SK-N-MC (cell line): ENCODE data around the gene RIF1.
A peak's percentile ranks its signal among the peaks of the same experiment; 100 is the strongest.

Experiments
- DNase-seq: peaks from one replicate; pipeline ENCODE4 v3.0.0-alpha.2; 2011; ENCODE audit warnings: low read depth, low spot score
- H3K27ac ChIP-seq: fragments of 200-600 bp; sonication (generic); 2 replicates; pipeline ENCODE4 v1.5.1; 2016; ENCODE audit warnings: mixed run types
- H3K36me3 ChIP-seq: fragments of 200-600 bp; sonication (generic); 2 replicates; pipeline ENCODE4 v1.6.1; 2017; ENCODE audit warnings: antibody characterized with exemption, low read length, mixed read lengths; ENCODE audit not compliant: insufficient read depth
- H3K4me3 ChIP-seq: fragments of 200-600 bp; sonication (generic); 2 replicates; pipeline ENCODE4 v1.5.1; 2016
- H3K9ac ChIP-seq: fragments of 200-600 bp; sonication (generic); 2 replicates; pipeline ENCODE4 v1.8.0; 2017; ENCODE audit warnings: mixed run types, mixed read lengths; ENCODE audit not compliant: insufficient read length
- H3K9me3 ChIP-seq: fragments of 200-600 bp; sonication (generic); 2 replicates; pipeline ENCODE4 v1.6.1; 2017; ENCODE audit warnings: low read depth, mild to moderate bottlenecking, antibody characterized with exemption, low read length, moderate library complexity, mixed read lengths
- EZH2 ChIP-seq: fragments of 200-600 bp; sonication (generic); IDR thresholded peaks from one replicate; pipeline ENCODE4 v1.6.1; 2017; ENCODE audit warnings: antibody characterized with exemption
- FOXP2 ChIP-seq: optimal IDR thresholded peaks from 2 replicates; pipeline ENCODE3; 2011; ENCODE audit warnings: mild to moderate bottlenecking, moderate library complexity; ENCODE audit not compliant: insufficient read depth; ENCODE audit errors: extremely low read length, control extremely low read depth
- POLR2AphosphoS5 ChIP-seq: IDR thresholded peaks from 2 replicates; pipeline ENCODE4 v1.6.1; 2012; ENCODE audit warnings: mild to moderate bottlenecking, low read depth, low read length, borderline replicate concordance

RIF1 gene

DNA sequence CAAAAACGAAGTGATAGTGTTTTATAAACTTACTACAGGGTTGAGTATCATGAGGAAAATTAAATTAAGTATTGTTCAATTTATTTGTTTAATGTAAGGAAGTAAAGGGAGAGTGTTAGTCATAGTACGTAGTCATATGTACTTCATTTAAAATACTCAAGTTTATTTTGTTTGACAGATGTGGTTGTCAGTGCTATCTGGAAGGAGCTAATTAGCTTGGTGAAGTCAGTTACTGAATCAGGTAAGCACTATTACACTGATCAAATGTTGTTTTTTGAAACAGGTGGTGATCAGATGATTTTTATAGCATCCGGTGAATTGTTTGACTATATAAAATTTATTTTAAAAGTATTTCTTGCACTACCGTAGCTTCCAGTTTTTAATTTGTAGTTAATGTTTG lies 28.8 kb downstream of the RIF1 start:
- TF ChIP-seq EZH2 (no peak), POLR2AphosphoS5 (no peak), FOXP2 (no peak)
- Histone ChIP-seq H3K4me3 (no peak overlapping the region), H3K9ac (no peak overlapping the region), H3K36me3 (peaks cover 87% of the 10 kb centered on the region), H3K27ac (no peak overlapping the region), H3K9me3 (no peaks in the 10 kb centered on the region)
- no peak for DNase-seq

DNA sequence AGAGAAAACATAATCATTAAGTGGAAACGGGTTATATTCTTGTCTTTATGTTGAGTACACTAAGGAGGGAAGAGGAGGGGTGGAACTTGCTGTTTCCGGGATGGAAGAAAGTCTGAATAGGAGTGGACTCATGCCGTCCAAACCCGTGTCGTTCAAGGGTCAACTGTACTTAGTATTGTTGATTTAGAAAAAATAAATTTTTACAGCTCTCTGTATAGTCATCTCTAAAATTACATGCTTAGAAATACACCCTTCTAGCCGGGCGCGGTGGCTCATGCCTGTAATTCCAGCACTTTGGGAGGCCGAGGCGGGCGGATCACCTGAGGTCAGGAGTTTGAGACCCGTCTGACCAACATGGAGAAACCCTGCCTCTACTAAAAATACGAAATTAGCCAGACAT lies 29.4 kb downstream of the RIF1 start:
- peaks cover 87% of the 10 kb centered on the region for H3K36me3 ChIP-seq
- TF ChIP-seq FOXP2 (no peak), EZH2 (no peak), POLR2AphosphoS5 (no peak)
- H3K4me3 ChIP-seq: no peak overlapping the region
- no peak overlapping the region for H3K27ac ChIP-seq
- no peaks in the 10 kb centered on the region for H3K9me3 ChIP-seq
- H3K9ac ChIP-seq: no peak overlapping the region
- DNase-seq: no peak

DNA sequence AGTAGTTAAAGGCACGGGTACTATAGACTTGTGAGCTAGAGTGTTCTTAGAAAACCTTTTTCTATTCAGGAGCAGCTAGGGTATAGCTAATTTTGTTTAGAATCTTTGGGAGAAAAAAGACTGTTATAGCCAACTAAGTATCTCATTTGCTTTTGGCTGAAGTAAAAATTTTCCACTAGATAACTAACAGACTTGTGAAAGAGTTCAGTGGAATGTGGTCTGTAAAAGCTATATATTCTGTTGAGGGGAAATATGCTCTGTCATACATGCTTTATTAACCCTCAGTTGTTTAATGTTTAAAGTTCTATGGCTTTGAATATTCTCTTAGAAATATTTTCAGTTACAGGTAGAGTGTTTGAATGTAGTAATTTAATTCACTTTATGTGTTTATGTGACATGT lies 49.7 kb downstream of the RIF1 start:
- TF ChIP-seq FOXP2 (no peak), EZH2 (no peak), POLR2AphosphoS5 (no peak)
- DNase-seq: no peak
- Histone ChIP-seq H3K36me3 (peaks cover 96% of the 10 kb centered on the region), H3K27ac (no peak overlapping the region), H3K9ac (no peak overlapping the region), H3K9me3 (no peaks in the 10 kb centered on the region), H3K4me3 (no peak overlapping the region)

DNA sequence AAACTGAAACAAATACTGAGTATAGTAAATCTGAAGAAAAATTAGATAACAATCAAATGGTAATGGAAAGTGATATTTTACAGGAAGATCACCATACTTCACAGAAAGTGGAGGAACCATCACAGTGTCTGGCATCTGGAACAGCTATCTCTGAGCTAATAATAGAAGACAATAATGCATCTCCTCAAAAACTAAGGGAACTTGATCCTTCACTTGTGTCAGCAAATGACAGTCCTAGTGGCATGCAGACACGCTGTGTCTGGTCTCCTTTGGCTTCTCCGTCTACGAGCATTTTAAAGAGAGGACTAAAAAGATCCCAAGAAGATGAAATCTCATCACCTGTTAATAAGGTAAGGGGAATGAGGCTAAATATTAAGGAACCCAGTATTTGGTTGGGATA lies 56.1 kb downstream of the RIF1 start:
- no peak overlapping the region for H3K27ac ChIP-seq
- peaks cover 10% of the 10 kb centered on the region for H3K9me3 ChIP-seq
- peaks cover 99% of the 10 kb centered on the region for H3K36me3 ChIP-seq
- no peak for DNase-seq
- TF ChIP-seq POLR2AphosphoS5 (no peak), FOXP2 (no peak), EZH2 (no peak)
- H3K9ac ChIP-seq: no peak overlapping the region
- H3K4me3 ChIP-seq: no peak overlapping the region

DNA sequence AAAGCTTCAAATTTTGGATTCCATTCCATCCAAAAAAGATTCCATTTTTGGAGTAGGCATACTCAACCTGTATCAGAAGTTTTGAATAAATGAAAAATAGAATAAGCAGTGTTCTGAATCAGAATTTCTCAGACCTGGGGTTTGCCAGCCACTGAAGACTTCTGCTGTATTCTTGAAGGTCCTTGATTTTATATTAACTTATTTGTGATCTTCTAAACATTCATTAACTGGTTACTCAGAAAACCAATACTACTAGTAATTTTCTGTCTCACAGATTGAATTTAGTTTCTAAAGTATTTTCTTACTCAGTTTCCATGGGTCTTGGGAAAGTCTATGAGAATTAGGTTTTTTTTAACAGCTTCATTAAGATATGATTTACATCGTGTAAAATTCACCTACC lies 60.9 kb downstream of the RIF1 start:
- TF ChIP-seq FOXP2 (no peak), EZH2 (no peak), POLR2AphosphoS5 (no peak)
- DNase-seq: no peak
- H3K27ac ChIP-seq: no peak overlapping the region
- no peak overlapping the region for H3K9ac ChIP-seq
- no peak overlapping the region for H3K4me3 ChIP-seq
- peaks cover 21% of the 10 kb centered on the region for H3K9me3 ChIP-seq
- H3K36me3 ChIP-seq: peaks cover 93% of the 10 kb centered on the region

DNA sequence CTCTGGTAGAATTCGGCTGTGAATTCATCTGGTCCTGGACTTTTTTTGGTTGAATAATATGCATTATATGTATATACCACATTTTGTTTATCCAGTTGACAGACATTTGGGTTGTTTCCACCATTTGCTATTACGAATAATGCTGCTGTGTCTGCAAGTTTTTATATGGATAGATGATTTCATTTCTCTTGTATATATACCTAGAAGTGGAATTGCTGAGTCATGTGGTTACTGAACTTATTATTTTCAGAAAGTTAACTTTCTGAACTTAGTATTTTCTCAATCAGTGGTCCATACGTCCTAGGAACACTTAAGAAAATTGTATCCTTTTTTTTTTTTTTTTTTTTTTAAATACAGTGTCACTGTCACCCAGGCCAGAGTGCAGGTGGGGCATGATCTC lies 63.3 kb downstream of the RIF1 start:
- peak overlapping the region; percentile 96 for H3K27ac ChIP-seq

DNA sequence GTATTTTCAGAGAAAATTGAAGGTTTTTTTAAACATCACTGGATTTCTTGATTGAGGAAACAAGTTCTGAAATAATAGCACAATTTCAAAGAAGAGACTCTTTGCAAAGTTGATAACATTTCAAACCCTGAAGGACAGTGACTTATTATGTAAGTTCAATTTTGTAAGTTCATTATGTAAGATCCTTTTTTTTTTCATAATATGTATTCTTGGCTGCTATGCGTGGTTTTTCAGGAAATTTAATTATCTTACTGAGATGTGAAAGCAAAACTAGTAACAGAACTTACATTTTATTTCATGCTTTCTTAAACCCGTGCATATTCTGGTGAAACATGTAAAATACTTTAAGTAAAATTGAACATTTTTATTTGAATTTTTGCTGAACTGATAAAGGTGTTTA lies 65.4 kb downstream of the RIF1 start:
- H3K9ac ChIP-seq: peak overlapping the region; percentile 4
- no peak for TF ChIP-seq FOXP2
- TF ChIP-seq POLR2AphosphoS5: no peak
- no peak for TF ChIP-seq EZH2
- peaks cover 93% of the 10 kb centered on the region for H3K36me3 ChIP-seq
- peak overlapping the region; percentile 96 for H3K27ac ChIP-seq
- peaks cover 18% of the 10 kb centered on the region for H3K9me3 ChIP-seq
- peak; percentile 42 for DNase-seq
- peak overlapping the region; percentile 63 for H3K4me3 ChIP-seq

More for the DNA sequence above, 63.3 kb downstream of the RIF1 start:
- DNase-seq: no peak
- Histone ChIP-seq H3K36me3 (peaks cover 93% of the 10 kb centered on the region), H3K9me3 (peaks cover 21% of the 10 kb centered on the region), H3K9ac (no peak overlapping the region), H3K4me3 (no peak overlapping the region)
- TF ChIP-seq EZH2 (no peak), POLR2AphosphoS5 (no peak), FOXP2 (no peak)

DNA sequence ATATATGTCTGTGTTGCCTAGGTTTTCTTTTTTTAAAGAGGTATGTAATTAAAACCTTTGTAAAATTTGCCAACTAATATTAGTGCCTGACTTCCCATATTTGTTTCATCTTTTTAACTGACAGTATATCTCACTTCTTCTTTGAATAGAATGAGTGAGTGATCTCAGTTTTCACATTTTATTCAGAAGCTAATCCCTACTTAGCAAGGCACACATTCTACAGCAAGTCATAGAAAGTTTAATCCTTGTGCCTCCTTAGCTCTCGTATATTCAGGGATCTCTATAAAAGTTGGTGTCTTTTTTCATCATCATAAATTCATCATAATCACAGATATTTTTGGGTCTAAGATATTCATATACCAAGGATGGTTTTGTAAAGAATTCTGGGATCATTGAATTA lies 66.6 kb downstream of the RIF1 start:
- Histone ChIP-seq H3K27ac (peak overlapping the region; percentile 96), H3K9ac (no peak overlapping the region), H3K9me3 (peaks cover 8% of the 10 kb centered on the region; the same call in 1 of the 2 replicates), H3K36me3 (peaks cover 90% of the 10 kb centered on the region), H3K4me3 (peak overlapping the region; percentile 13)
- no peak for DNase-seq
- no peak for TF ChIP-seq EZH2
- no peak for TF ChIP-seq POLR2AphosphoS5
- TF ChIP-seq FOXP2: no peak

DNA sequence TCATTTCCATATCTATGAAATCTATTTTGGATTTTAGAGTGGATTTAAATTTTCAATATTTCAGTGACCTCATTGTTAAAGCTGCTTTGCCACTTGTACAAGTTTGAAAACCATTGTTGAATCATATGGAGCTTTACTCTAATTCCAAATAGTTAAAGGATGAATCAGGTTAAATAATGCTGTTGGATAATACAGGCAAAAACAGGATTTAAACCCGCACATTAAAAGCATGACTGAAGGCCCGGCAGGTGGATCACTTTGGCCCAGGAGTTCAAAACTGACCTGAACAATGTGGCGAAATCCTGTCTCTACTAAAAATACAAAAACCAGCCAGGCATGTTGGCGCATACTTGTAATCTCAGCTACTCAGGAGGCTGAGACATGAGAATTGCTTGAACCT lies 68.3 kb downstream of the RIF1 start:
- Histone ChIP-seq H3K27ac (peak overlapping the region; percentile 29; the same call in 1 of the 2 replicates), H3K4me3 (no peak overlapping the region), H3K9me3 (peaks cover 8% of the 10 kb centered on the region; the same call in 1 of the 2 replicates), H3K36me3 (peaks cover 94% of the 10 kb centered on the region), H3K9ac (no peak overlapping the region)
- no peak for TF ChIP-seq FOXP2
- DNase-seq: no peak
